ENCODE measurements around the gene CHRM4.

The CHRM4 gene

GRCh38 chr11:46347637-46348311, 43.8 kb downstream of the CHRM4 start:
- Histone ChIP-seq H3K4me3 (peak overlapping the region; percentile 88), H3K9ac (ENCODE audit: insufficient read length) (peak overlapping the region; percentile 85), H3K27ac (no peak overlapping the region), H3K36me3 (ENCODE audit: insufficient read depth, low read length) (no peaks in the 10 kb centered on the region), H3K9me3 (ENCODE audit: low read depth, low read length) (no peaks in the 10 kb centered on the region)
- DNase-seq (ENCODE audit: low read depth, low spot score): no peak
- TF ChIP-seq EZH2 (IDR thresholded peaks at IDR 0.05) (no peak), POLR2AphosphoS5 (IDR thresholded peaks at IDR 0.05; ENCODE audit: borderline replicate concordance, low read depth, low read length) (no peak), FOXP2 (optimal IDR thresholded peaks at IDR 0.05; ENCODE audit: control extremely low read depth, extremely low read length, insufficient read depth) (no peak)

GRCh38 chr11:46346886-46347636, 44.5 kb downstream of the CHRM4 start, which contains the start of gene DGKZ:
DGKZ (plus strand) TSS chr11:46347463; CDS start chr11:46347660, 197 bp downstream.
- no peaks in the 10 kb centered on the region for H3K9me3 ChIP-seq (ENCODE audit: low read depth, low read length)
- DNase-seq (ENCODE audit: low read depth, low spot score): no peak
- H3K27ac ChIP-seq: no peak within 1 kb of the TSS
- TF ChIP-seq FOXP2 (optimal IDR thresholded peaks at IDR 0.05; ENCODE audit: control extremely low read depth, extremely low read length, insufficient read depth): no peak
- no peak for TF ChIP-seq EZH2 (IDR thresholded peaks at IDR 0.05)
- TF ChIP-seq POLR2AphosphoS5 (IDR thresholded peaks at IDR 0.05; ENCODE audit: borderline replicate concordance, low read depth, low read length): peak; percentile 50; the same call in 1 of the 2 replicates
- peak within 1 kb of the TSS; percentile 88 for H3K4me3 ChIP-seq
- no peaks in the 10 kb centered on the region for H3K36me3 ChIP-seq (ENCODE audit: insufficient read depth, low read length)
- H3K9ac ChIP-seq (ENCODE audit: insufficient read length): peak within 1 kb of the TSS; percentile 85

GRCh38 chr11:46345881-46346484, 45.6 kb downstream of the CHRM4 start:
- no peak overlapping the region for H3K9ac ChIP-seq (ENCODE audit: insufficient read length)
- H3K27ac ChIP-seq: no peak overlapping the region
- TF ChIP-seq FOXP2 (optimal IDR thresholded peaks at IDR 0.05; ENCODE audit: control extremely low read depth, extremely low read length, insufficient read depth) (no peak), POLR2AphosphoS5 (IDR thresholded peaks at IDR 0.05; ENCODE audit: borderline replicate concordance, low read depth, low read length) (no peak), EZH2 (IDR thresholded peaks at IDR 0.05) (no peak)
- DNase-seq (ENCODE audit: low read depth, low spot score): no peak
- H3K4me3 ChIP-seq: no peak overlapping the region
- no peaks in the 10 kb centered on the region for H3K36me3 ChIP-seq (ENCODE audit: insufficient read depth, low read length)
- H3K9me3 ChIP-seq (ENCODE audit: low read depth, low read length): no peaks in the 10 kb centered on the region

- no peak for DNase-seq (ENCODE audit: low read depth, low spot score)
Measured at GRCh38 chr11:46345131-46345597, 46.4 kb downstream of the CHRM4 start.

DNA sequence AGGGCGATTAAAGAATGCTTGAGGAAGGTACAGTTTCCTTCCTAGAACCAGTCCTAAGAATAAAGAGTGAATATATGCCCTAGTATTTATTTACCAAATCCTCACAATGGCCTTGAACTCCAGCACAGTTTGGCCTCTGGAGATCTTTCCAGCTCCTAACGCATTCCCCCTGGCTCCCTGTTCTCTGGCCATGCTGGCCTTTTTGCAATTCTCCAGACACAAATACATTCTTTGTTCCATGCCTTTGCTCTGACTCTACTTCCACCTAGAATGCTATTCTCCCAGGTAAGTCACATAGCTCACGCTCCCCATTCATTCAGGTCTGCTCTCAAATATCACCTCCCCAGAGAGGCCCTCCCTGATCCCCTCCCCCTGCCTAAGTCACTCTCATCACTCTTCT, 48.1 kb downstream of the CHRM4 start:
- Histone ChIP-seq H3K9ac (ENCODE audit: insufficient read length) (no peak overlapping the region), H3K36me3 (ENCODE audit: insufficient read depth, low read length) (no peaks in the 10 kb centered on the region), H3K4me3 (no peak overlapping the region), H3K27ac (peak overlapping the region; percentile 84), H3K9me3 (ENCODE audit: low read depth, low read length) (no peaks in the 10 kb centered on the region)
- no peak for DNase-seq (ENCODE audit: low read depth, low spot score)
- TF ChIP-seq POLR2AphosphoS5 (IDR thresholded peaks at IDR 0.05; ENCODE audit: borderline replicate concordance, low read depth, low read length) (no peak), EZH2 (IDR thresholded peaks at IDR 0.05) (no peak), FOXP2 (optimal IDR thresholded peaks at IDR 0.05; ENCODE audit: control extremely low read depth, extremely low read length, insufficient read depth) (no peak)

More at GRCh38 chr11:46345131-46345597, 46.4 kb downstream of the CHRM4 start:
- no peaks in the 10 kb centered on the region for H3K36me3 ChIP-seq (ENCODE audit: insufficient read depth, low read length)
- no peaks in the 10 kb centered on the region for H3K9me3 ChIP-seq (ENCODE audit: low read depth, low read length)
- H3K9ac ChIP-seq (ENCODE audit: insufficient read length): no peak overlapping the region
- no peak overlapping the region for H3K27ac ChIP-seq
- no peak for TF ChIP-seq EZH2 (IDR thresholded peaks at IDR 0.05)
- no peak for TF ChIP-seq POLR2AphosphoS5 (IDR thresholded peaks at IDR 0.05; ENCODE audit: borderline replicate concordance, low read depth, low read length)
- TF ChIP-seq FOXP2 (optimal IDR thresholded peaks at IDR 0.05; ENCODE audit: control extremely low read depth, extremely low read length, insufficient read depth): no peak
- H3K4me3 ChIP-seq: no peak overlapping the region

DNA sequence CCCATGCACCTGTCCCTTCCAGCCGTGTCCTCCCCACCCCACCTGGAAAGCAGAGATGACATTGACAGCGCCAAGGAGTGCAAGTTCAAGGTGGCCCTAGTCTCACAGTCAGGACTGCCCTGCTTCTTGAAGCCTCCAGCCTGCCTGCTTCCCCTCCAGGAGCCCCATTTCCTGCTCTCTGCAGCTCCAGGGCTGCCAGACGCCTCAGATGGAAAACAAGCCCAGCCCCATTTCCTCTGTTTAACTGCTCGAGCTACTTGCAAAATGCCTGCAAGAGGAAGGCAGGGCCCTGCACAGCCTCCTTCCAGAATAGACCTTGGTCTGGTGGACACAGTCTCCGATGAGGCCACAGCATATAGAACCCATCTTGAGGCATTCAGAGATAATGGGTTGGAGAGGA, 49.3 kb downstream of the CHRM4 start:
- Histone ChIP-seq H3K9ac (ENCODE audit: insufficient read length) (peak overlapping the region; percentile 29), H3K4me3 (peak overlapping the region; percentile 25; the same call in 1 of the 2 replicates), H3K9me3 (ENCODE audit: low read depth, low read length) (no peaks in the 10 kb centered on the region), H3K27ac (peak overlapping the region; percentile 85), H3K36me3 (ENCODE audit: insufficient read depth, low read length) (no peaks in the 10 kb centered on the region)
- TF ChIP-seq FOXP2 (optimal IDR thresholded peaks at IDR 0.05; ENCODE audit: control extremely low read depth, extremely low read length, insufficient read depth) (no peak), POLR2AphosphoS5 (IDR thresholded peaks at IDR 0.05; ENCODE audit: borderline replicate concordance, low read depth, low read length) (peak; percentile 21; the same call in 1 of the 2 replicates), EZH2 (IDR thresholded peaks at IDR 0.05) (no peak)
- peak; percentile 50 for DNase-seq (ENCODE audit: low read depth, low spot score)

DNA sequence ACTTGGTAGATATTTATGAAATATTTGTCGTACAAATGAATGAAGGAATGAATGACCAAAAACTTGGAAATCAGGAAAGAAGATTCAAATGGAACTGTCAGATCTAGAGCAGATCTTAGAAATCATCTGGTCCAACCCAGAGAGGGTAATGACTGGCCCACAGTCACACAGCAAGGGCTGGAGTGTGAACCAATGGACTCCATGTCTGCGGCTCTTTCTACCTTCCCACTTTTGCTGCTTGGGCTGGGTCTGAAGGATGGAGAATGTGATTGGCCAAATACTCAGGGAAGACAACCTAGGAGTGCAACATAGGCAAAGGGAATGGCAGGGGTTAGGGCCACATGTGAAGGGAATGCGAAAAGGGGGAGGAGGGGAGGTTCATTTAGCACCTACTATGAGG, 50.1 kb downstream of the CHRM4 start:
- Histone ChIP-seq H3K4me3 (no peak overlapping the region), H3K27ac (peak overlapping the region; percentile 85), H3K9me3 (ENCODE audit: low read depth, low read length) (no peaks in the 10 kb centered on the region), H3K9ac (ENCODE audit: insufficient read length) (no peak overlapping the region), H3K36me3 (ENCODE audit: insufficient read depth, low read length) (no peaks in the 10 kb centered on the region)
- TF ChIP-seq POLR2AphosphoS5 (IDR thresholded peaks at IDR 0.05; ENCODE audit: borderline replicate concordance, low read depth, low read length) (no peak), EZH2 (IDR thresholded peaks at IDR 0.05) (no peak), FOXP2 (optimal IDR thresholded peaks at IDR 0.05; ENCODE audit: control extremely low read depth, extremely low read length, insufficient read depth) (no peak)
- no peak for DNase-seq (ENCODE audit: low read depth, low spot score)

DNA sequence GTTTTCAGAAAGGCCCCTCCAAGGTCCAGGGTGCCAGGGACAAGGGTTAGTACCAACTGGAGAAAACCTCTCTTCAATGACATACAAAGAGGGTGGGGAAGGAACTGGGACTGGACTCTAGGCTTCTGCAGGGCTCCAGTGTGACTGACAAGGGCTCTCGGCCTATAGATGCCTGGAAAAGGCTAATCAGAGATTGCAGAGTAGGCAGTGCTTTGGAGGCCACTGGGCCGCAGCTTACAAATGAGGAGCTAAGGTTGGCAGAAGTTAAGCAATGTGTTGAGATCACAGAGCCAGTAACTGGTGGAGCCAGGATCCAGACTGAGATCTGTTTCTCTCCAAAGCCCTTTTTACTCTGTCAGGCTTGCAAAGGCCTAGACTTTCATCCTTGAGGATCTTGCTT, 51.8 kb downstream of the CHRM4 start:
- TF ChIP-seq FOXP2 (optimal IDR thresholded peaks at IDR 0.05; ENCODE audit: control extremely low read depth, extremely low read length, insufficient read depth) (no peak), POLR2AphosphoS5 (IDR thresholded peaks at IDR 0.05; ENCODE audit: borderline replicate concordance, low read depth, low read length) (no peak), EZH2 (IDR thresholded peaks at IDR 0.05) (no peak)
- peak overlapping the region; percentile 89 for H3K27ac ChIP-seq
- H3K9ac ChIP-seq (ENCODE audit: insufficient read length): peak overlapping the region; percentile 23
- no peaks in the 10 kb centered on the region for H3K36me3 ChIP-seq (ENCODE audit: insufficient read depth, low read length)
- H3K4me3 ChIP-seq: no peak overlapping the region
- H3K9me3 ChIP-seq (ENCODE audit: low read depth, low read length): no peaks in the 10 kb centered on the region
- DNase-seq (ENCODE audit: low read depth, low spot score): no peak

All from SK-N-MC (cell line).